Measurements from ENCODE around the gene CASP5. TPM values are rescaled to one million over a fixed set of nuclear protein-coding genes. Genes with fewer than 3 reads are reported as not detected.
A peak's percentile ranks its signal among the peaks of the same experiment; 100 is the strongest.
"Not testable (repeated sequence)": the region's sequence is repeated elsewhere in the genome, so short reads cannot be mapped to it uniquely, and the experiment has no call there.

CASP5 gene
- polyA plus RNA-seq (2013, experiment 1 of 2; ENCODE audit: insufficient read length): not detected
- polyA plus RNA-seq (2013, experiment 2 of 2; ENCODE audit: insufficient read length): not detected

GRCh38 chr11:105023003-105023402 lies at the start of gene CASP5:
CASP5 (minus strand) TSS chr11:105023168; CDS start chr11:105023136, 32 bp downstream.
- DNase-seq: no peak

- not testable (repeated sequence) for DNase-seq
These were observed 49.1 kb upstream of the CASP5 start for GRCh38 chr11:105072080-105072479.

DNA sequence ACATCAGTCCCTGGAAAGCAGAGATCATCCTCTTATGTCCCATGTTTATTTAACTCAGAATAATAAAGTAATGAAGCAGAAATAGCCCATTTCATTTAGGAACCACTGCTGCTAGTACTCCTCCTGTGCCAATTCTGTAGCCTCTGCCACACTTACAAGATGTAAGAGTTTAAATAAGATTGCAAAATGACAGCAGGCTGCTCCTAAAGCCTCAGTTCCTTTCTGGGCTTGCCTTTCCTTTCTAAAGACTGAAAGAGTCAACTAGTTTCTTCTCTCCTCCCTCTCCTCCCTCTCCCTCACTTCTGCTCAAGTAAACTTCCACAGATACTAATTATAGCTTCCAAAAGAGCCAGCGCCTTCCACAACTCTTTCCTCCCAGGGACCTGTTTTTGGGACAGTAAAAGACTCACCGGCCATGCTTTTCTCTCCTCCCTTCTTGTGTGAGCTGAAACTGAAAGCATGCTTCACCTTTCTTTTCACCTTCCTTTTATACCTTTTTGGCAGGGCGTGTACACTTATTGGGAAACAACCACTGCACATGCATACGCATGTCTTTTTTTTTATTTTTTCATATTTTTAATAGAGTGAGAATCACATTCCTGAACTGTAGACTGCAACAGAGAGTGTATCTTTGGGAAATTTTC lies 48.2 kb upstream of the CASP5 start:
- no peak for DNase-seq

DNA sequence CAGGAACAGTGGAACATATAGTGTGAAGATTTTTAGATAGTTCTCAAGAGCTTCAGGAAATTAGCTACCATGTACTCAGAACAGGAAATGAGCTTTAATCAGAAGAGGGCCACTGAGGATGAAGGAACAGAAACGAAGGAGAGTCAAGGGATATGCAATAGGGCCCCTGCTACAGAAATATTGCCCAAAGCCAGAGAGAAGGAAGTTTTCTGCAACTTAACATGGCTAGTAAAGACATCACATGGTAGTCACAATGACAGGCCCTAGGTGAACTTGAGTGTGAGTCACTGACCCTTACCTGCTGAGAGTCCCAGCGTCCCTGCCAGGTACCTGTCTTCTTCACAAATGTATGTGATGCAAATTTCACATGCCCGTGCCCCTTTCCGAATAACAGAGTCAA lies 47.3 kb upstream of the CASP5 start:
- no peak for DNase-seq

GRCh38 chr11:105069749-105070148 lies 46.8 kb upstream of the CASP5 start:
- DNase-seq: not testable (repeated sequence)

DNA sequence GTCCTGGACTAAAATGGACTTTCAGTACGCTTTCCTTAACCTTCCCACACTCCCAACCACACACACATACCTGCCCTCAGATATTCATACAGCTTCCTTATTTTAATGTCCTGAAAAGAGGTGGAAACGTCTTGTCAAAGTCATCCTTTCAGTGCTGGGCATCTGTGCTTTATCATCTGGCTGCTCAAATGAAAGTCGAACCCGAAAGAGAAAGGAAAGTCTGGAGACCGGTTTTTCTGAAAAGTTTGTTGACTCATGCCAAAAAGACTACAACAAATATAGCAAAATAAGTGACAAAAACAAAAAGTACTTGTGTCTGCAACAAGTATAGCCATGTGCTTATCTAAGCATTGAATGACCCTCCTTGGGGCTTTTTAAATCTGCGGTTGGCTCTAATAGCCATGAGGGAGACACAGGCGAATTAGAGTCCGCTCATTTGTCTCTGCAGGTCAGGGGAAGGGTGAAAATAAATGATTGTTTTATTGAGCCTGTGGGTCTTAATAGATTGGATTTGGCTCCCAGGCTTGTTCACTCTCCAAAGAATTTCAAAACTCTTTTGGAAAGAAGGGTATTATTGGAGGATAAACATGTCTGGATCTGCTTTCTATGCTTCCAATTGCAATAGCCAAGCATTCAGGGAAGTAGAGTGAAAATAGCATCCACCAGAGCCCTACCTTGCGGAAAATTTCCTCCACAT lies 40.4 kb upstream of the CASP5 start:
- DNase-seq: not testable (repeated sequence)

DNA sequence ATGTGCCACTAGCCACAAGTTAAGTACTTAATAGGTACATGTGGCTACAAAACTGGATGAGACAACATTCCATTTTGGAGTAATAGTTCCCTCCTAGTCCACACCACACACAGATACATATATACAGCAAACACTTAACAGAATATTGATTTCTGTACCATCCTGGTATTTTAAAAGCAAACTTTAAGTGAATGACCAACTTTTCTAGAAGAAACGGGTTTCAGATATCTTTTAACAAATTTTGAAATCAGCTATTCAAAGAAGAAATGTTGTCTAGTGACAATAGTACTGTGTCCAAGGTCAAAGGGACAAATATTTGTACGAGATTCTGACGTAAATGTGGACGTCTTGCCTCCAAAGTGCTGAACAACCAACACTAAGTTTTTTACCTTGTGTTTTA lies 34.5 kb upstream of the CASP5 start:
- no peak for DNase-seq

GRCh38 chr11:105056446-105056845 lies 33.5 kb upstream of the CASP5 start:
- DNase-seq: no peak

GRCh38 chr11:105054723-105055493 lies 31.9 kb upstream of the CASP5 start:
- no peak for DNase-seq

GRCh38 chr11:105052487-105052886 lies 29.5 kb upstream of the CASP5 start:
- DNase-seq: no peak

- no peak for DNase-seq
These were observed 28.6 kb upstream of the CASP5 start for GRCh38 chr11:105051559-105051958.

DNA sequence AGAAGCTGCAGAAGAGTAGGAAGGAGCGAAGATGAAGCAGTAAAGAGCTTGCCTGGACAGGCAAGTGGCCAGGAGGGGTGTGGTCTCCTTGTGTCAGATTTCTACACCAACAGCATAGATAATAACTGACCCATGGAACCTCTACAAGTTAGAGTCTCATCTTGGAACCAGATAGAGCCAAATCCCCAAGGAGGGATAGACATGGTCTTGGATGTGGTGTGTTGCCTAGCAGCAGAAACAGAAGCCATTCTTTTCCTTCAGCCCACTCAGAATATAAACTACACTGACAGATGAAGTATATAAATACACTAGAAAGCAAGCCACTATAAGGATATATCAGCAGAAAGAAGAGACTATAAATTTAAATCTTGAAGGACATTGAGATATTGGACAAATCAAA lies 26.5 kb upstream of the CASP5 start:
- DNase-seq: no peak

DNA sequence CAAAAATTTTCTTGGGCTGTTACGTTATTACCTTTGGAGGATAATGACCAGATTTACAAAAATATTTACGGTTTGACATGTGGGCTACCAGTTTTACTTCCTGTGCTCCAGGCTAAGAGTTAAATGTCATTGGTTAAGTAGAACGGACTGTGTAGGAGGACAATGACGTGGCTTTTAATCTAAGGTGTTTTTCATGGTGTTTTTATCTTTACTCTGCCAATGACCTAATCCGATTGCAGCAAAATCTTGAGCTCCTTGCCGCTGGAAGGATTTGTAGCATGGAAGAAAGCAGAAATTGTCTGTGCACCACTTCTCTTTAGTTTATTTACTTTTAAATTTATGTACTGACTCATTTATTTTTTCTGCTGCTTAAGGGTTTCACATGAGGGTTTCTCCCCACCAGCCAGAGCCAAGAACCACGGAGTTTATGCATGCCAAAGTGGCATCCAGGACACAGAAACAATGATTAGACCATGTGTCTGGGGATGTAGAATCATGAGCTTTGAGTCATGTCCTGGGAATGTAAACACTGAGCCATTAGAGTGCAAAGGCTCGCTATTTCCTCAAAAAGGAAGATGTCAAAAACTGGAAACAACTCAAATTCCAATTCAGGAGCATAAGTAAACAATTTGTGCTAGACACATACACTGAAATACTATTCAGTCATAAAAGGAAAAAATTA lies 24.1 kb upstream of the CASP5 start:
- peak; percentile 99 for DNase-seq

DNA sequence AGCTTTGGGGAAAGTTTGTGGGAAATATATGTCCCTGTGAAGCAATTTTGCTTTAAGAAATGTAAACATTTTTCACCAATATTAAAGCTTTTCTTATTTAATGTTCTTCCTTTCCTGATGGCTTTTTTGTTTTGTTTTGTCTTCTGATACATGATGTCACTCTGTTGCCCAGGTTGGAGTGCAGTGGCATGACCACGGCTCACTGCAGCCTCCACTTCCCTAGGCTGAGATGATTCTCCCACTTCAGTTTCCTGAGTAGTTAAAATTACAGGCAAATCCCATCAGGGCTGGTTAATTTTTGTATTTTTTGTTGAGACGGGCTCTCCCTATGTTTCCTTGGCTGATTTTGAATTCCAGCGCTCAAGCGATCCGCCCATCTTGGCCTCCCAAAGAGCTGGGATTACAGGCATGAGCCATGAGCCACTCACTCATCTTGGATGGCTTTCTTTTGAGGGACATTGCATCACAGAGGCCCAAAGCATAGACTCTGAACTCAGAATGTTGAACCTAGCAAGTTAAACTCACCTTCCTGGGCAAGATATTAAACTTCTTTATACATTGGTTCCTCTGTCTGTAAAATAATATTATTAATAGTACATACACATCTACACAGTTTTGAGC lies 22.8 kb upstream of the CASP5 start:
- peak; percentile 25 for DNase-seq

- peak; percentile 54 for DNase-seq
These were observed 21.9 kb upstream of the CASP5 start, which contains the start of gene CARD16 for GRCh38 chr11:105044557-105045524. CARD16 (minus strand) TSS chr11:105045335; CDS start chr11:105045297, 38 bp downstream.

DNA sequence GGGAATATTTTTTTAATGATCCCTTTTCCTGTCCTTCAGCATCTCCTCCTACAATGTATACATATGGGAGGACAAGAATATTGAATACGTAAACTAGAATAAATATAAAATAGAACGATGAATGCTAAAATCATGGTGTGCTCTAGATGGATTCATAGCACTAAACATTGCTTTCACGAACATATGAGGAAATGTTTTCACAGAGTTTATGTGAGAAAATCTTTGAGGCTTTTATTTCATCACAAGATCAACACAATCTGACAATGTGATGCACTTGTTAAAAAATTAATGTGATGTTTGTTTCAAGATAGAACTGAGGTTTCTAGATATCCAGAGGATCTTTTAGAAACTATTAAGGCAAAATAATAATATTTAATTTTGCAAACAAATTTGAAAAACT lies 19.2 kb upstream of the CASP5 start:
- no peak for DNase-seq

DNA sequence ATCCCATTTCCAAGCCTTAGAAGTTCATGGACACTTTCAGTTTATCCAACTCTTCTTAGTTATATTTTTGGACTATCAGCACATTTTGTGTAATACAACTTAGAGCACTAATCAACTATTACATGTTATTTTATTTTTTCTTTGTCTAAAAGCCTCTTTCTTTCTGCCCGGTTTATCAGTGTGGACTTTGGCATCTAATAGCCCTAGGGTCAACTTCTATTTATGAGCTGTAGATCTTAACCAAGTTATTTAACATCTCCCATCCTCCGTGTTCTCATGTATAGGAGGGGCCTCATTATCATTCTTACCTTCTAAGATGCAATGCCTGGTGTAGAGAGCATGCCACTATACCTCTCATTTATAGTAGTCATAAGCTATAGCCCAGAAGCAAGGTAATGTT lies 17.7 kb upstream of the CASP5 start:
- no peak for DNase-seq

DNA sequence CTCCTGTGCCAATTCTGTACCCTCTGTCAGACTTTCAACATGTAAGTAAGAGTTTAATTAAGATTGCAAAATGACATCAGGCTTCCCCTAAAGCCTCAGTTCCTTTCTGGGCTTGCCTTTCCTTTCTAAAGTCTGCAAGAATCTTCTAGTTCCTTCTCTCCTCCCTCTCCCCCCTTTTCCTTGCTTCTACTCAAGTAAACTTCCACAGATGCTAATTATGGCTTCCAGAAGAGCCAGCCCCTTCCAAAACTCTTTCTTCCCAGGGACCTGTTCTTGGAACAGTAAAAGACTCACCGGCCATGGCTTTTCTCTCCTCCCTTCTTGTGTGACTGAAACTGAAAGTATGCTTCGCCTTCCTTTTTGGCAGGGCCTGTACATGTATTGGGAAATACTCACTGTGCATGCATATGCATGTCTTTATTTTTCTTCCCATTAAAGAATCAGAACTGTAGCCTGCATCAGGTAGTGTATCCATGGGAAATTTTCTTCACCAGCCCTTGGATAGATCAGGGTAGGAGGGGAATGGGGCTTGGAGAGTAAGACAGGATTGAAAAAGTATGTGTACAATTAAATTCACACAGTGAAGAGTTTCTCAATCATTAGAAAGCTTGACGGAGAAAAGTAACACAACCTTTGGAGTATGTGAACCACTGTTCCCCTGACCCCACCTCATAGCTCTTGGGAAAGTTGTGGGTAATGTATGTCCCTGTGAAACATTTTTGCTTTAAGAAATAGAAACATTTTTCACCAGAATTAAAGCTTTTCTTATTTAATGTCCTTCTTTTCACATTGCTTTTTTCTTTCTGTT lies 12.0 kb upstream of the CASP5 start, which contains the start of gene CASP1:
Gene CASP1, minus strand, starts transcription at position 332 of the 808 bp plus-strand sequence. Its CDS starts 31 bp downstream, at position 301.
- DNase-seq: peak; percentile 61

DNA sequence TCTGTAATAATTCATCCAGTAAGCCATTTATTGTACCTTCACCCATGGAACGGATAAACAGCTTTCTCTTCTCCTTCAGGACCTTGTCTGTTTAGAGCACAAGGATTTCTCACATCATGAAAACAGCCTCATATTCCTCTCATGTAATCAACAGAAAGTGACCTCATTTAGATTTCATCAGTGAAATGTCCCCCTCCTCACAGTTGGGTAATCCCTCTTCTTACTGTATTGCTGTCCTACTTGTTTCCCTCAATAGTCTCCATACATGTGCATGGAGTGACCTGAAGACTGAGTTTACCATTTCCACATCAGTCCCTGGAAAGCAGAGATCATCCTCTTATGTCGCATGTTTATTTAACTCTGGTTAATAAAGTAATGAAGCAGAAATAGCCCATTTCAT lies 11.4 kb upstream of the CASP5 start:
- not testable (repeated sequence) for DNase-seq

GRCh38 chr11:105033781-105034180 lies 10.8 kb upstream of the CASP5 start:
- no peak for DNase-seq
